GM18508 (cell line): Measurements from ENCODE around the gene SUMO2.
"Not testable (repeated sequence)": the region's sequence is repeated elsewhere in the genome, so short reads cannot be mapped to it uniquely, and the experiment has no call there.

Source experiments
- ATAC-seq: cut with Tn5 transposase; IDR thresholded peaks from one replicate; pipeline ENCODE4 v1.9.1; 2021; ENCODE audit warnings: moderate number of reproducible peaks; ENCODE audit not compliant: insufficient read depth, unreplicated experiment

The SUMO2 gene

DNA sequence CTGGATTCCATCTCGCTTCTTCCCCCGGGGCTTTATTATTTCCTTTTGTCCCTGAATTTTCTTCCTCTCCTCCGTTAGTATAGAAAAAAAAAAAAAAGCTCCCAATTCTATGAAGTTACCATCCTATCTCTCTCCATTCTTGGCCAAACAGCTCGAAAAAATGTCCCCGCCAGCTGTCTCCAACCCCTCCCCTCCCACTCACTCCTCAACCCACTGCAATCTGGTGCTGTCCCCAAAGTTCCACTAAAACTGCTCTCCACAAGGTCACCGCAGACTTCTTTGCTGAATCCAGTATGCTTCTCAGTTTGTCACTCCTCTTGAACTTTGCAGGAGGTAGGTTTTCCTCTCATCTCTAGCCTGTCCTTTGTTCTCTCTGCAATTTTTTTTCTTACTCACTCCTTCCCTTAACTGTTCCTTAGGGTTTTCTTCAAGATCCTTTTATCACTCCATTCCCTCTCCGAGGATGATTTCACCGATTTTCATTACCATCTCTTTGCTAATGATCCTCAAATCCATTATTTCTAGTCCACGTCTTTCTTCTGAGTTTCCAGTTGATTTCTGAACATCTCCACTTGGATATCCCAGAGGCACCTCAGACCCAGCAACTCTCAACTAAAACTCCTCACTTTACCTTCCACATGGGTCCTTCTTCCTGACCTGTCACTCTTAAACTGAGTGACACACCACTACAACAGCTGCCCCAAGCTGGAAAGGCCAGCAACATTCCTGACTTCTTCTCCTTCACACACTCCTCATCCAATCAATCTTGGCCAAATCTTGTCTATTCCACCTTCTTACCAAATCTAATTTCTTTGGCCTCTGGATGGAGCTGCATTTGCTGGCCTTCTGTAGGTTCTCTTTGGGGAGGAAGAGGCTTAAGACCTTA lies 1.5 kb upstream of the SUMO2 start:
- ATAC-seq: no peak

DNA sequence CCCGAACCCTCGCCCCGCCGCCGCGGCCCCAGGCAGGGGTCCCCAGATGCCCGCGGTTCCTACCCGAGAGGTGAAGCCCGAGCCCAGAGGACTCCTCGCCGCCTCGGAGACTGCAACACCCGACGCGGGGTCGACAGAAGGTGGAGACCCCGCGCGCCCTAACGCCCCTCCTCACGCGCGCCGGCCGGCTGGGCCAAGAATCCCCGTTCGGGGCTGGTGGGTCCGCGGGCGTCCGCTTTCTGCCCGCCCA lies 515 bp downstream of the SUMO2 start:
- no peak for ATAC-seq

DNA sequence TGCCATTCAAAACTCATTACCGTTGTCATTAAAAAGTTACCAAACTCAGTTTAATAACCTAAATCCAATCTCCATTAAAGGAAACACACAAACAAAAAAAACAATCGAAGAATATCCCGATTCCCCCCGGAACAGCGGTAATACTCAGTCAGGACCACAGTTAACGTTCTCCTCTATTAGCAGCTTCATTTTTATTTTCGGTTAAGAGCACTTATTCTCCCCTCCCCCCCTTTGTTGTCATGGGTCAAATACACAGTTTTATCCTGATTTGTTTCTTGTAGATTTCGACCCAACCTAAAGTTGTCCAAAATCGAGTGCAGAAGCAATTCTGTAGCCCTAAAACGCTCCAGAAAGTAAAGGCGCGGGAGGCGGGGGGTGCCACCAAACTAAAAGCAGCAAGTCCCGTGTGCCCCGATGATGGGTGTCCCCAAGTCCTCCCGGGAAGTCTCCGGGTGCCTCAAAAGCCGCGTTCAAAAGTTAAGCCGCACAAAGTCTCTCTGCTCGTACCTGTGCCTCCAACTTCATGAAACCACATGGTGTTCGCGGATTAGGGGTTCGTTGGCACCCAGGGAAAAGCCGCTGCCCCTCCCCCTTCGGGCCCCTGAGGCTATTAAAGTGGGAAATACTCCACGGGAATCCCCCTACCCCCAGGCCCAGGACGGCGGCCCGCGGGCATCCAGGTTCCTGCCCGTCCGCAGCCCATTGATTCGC lies 996 bp downstream of the SUMO2 start:
- ATAC-seq: no peak

DNA sequence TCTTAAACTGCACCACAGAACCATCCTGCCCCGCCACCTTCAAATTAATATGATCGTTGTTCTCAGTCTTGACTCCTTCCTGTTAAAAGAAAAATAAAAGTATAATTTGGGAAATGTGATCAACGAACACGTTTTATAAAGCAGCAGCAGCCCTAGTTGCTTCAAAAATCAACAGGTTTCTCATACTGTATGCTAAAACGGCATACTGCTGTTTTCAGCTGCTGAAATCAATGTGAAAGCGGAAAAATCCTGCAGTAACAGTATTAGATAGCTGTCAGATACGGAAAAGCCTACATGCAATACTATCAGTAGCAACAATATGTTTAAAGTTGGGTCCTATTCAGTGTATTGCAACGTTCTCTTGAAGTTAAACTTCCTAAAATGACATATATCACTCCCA lies 1.6 kb downstream of the SUMO2 start:
- no peak for ATAC-seq

DNA sequence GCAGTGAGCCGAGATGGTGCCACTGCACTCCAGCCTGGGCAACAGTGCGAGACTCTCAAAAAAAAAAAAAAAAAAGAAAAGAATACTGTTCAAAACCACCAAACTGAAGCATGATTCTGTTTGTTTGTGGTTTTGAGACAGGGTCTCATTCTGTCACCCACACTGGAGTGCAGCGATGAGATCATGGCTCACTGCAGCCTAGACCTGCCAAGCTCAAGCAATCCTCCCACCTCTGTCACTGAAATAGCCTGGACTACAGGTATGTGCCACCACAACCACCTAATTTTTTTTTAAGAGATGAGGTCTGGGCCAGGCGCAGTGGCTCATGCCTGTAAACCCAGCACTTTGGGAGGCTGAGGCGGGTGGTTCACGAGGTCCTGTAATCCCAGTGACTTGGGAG lies 4.3 kb downstream of the SUMO2 start:
- ATAC-seq: no peak

DNA sequence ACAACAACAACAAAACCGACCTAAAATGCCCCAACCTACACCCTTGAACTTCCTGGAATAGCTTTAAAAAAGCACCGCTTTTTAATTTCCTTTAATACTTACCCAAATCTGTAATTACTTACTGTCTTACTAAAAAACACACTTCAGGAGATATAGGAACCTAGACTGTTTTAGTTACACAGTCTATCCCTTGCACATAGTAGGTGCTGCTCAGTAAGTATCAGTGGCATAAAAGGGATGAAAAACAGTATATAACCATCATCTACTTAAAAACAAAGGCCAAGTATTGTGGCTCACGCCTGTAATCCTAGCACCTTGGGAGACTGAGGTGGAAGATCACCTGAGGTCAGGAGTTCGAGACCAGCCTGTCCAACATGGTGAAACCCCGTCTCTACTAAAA lies 6.1 kb downstream of the SUMO2 start:
- ATAC-seq: no peak

DNA sequence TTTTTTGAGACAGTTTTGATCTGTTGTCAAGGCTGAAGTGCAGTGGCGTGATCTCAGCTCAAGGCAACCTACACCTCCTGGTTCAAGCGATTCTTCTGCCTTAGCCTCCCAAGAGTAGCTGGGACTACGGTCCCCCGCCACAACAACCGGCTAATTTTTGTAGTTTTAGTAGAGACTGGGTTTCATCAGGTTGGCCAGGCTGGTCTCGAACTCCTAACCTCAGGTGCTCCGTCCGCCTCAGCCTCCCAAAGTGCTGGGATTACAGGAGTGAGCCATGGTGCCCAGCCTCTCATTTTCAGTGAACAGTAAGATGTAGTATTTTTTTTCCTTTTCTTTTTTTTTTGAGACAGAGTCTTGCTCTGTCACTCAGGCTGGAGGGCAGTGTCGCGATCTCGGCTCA lies 7.8 kb downstream of the SUMO2 start:
- ATAC-seq: no peak

DNA sequence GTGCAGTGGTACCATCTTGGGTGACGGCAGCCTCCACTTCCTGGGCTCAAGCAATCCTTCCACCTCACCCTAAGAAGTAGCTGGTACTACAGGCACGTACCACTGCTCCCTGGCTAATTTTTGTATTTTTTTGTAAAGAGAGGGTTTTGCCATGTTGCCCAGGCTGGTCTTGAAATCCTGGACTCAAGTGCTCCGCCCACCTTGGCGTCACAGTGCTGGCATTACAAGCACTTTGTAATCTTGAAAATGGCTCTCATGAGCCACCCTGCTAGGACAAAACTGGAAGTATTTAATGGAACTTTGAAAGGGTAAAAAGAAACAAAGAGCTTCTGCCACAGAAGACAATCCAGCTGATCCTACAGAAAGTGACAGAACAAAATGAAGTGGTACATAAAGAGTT lies 9.2 kb downstream of the SUMO2 start:
- ATAC-seq: no peak

DNA sequence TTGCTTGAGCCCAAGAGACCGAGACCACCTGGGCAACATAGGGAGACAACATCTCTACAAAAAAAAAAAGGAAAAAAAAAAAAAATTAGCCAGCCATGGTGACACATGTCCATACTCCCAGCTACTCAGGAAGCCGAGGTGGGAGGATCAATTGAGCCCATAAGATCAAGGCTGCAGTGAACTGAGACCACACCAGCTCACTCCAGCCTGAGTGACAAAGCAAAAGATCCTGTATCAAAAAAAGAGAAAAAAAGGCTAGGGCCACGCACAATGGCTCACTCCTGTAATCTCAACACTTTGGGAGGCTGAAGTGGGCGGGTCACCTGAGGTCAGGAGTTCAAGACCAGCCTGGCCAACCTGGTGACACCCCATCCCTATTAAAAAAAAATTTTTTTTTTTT lies 13.8 kb downstream of the SUMO2 start:
- ATAC-seq: no peak

DNA sequence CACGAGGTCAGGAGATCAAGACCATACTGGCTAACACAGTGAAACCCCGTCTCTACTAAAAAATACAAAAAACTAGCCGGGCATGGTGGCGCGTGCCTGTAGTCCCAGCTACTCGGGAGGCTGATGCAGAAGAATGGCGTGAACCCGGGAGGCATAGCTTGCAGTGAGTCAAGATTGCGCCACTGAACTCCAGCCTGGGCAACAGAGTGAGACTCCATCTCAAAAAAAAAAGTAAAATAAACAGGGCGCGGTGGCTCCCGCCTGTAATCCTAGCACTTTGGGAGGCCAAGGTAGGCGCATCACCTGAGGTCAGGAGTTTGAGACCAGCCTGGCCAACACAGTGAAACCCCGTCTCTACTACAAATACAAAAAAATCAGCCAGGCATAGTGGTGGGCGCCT lies 18.2 kb downstream of the SUMO2 start:
- ATAC-seq: not testable (repeated sequence)

DNA sequence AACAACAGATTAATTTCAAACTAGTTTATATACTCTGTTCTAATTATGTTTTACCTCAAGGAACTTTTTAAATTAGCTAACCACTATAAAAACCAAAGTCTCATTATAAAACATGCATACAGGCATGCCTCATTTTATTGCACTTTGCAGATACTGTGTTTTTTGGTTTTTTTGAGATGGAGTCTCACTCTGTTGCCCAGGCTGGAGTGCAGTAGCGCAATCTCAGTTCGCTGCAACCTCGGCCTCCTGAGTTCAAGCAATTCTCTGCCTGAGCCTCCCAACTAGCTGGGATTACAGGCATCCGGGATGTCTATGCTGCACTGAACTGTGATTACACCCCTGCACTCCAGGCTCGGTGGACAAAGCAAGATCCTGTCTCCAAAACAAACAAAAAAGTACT lies 19.7 kb downstream of the SUMO2 start:
- ATAC-seq: no peak

DNA sequence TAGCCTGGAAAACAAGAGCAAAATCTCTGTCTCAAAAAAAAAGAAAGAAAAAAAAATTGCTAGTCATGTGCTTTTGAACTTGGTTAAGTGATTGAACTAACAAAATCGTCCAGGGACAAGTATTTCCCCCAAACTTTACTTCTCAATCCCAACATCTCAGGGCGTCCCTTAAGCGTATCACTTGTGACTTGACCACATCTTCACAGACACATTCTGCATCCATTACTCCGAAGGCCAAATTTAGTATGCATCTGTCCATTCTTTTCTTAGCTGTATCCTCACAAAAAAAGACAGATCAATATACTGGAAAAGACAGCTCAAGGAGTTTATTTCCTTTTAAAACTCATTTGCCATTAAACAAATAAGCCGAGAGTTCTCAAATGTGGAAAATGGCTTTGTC lies 22.5 kb downstream of the SUMO2 start:
- ATAC-seq: no peak

DNA sequence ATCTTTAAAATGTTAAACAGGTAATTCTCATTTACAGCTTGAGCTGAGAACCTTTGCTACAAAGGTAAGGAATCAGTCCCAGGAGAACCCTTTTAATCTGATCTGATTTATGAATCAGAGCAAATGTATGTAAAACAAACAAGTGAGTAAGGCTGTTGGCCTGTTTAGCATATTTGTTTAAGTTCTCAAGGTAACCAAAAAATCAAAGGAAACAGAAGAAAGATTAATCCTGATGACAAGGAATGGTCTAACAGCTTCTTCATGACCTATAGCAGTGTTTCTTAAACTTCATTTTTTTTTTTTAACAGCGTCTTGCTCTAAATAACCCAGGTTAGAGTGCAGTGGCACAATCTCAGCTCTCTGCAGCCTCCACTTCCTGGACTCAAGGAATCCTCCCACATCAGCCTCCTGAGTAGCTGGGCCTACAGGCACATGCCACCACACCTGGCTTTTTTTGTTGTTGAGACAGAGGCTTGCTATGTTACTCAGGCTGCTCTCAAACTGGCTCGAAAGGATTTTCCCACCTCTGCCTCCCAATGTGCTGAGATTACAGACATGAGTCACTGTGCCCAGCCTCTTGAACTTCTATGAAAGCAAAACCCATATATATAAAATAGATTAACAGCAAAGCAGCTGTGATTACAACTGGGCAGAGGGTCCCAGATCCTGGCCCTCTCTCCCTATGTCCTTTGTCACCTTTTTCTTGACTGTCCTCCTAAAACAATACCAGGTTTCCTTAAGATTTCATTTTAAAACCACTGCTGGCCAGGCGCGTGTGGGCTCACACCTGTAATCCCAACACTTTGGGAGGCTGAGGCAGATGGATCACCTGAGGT lies 23.3 kb downstream of the SUMO2 start:
- no peak for ATAC-seq

DNA sequence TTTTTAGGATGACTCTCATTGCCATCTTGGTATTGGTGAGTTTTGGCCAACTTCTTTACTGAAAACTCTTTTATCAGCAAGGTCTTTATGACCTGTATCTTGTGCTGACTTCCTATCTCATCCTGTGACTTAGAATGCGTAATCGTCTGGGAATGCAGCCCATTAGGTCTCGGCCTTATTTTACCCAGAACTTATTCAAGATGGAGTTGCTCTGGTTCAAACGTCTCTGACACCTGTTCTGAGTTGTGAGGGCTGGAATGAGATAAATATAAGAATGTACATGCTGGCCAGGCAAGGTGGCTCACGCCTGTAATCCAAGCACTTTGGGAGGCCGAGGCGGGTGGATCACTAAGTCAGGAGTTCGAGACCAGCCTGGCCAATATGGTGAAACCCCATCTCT lies 24.3 kb downstream of the SUMO2 start:
- ATAC-seq: not testable (repeated sequence)

DNA sequence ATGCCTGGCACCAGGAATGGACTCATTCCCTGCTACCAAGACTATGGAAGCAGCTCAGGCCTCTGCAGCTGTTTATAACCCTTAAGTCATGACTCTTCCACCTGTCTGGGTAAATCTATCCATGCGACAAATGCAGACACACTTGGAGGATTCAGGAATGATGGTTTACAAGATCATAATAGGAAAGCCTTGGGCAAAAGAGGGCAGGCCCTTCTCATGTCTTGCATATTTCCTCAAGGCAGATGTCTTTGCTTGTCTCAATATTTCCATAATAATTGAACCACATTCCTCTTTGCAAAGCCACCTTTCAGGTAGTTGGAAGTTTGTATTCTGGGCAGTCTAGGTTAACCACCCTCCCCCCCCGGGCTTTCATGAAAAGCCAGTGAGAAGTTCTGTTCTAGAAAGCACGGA lies 27.6 kb downstream of the SUMO2 start:
- no peak for ATAC-seq

DNA sequence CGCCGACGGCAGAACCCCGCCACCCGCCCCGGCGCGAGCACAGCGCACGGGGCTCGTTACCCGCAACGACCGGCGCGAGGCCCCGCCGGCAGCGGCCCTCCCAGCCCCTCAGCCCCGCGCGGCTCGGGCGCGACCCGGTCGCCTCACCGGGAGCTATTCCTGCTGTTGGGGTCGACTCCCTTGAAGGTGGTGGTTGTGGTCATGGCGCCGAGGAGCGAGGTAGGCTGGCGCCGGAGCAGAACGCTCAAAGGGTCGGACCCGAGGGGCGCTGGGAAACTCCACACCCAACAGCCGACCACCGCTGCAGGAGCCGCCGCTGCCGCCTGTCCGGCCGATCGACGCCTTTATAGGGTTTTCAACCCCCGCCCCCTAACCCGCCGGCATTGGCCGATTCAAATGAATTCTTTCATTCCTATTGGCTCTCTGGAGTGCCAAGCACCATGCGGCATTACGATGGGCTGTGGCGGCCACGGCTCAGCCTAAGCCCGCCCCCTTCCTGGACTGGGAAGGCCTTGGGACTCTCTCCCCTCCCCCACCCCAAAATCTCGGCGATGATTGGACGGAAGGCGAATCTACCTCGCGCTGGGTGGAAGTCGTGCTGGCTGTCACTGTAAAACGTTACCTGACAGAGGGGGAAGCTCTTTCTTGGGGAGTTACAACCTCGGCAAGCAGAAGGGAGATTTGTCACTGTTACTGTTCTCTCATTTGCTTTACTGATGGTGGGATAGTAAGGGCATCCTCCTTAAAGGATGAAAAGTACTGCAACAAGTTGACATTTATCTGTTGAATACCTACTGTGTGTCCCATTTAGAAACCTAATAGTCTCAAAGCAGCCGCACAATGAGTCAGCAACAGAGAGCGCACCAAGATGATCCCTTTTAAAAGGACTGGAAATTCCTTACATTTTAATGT lies 28.3 kb downstream of the SUMO2 start, which contains the start of gene JPT1:
Gene JPT1 (minus strand): TSS at position 318 of the 912 bp plus-strand sequence. CDS start 115 bp downstream, at position 203.
- ATAC-seq: peak; percentile 84

DNA sequence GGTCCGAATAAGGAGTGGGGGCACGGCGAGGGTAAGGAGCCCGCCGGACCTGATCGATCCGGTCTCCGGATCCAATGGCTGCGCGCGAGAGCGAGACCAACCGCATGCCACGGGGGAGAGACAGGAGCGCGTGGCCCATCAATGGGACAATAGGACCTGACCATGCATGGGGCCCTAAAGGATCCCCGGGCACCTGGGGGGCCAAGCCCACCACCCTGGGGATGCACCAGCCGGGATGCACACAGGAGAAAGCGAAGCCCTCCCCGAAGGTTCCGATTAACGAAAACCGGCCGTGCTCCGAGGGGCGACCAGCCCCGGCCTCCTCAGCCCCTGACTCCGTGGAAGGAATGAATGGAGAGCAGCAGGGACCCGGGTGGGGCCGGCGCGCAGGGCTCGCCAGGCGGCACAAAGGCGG lies 29.0 kb downstream of the SUMO2 start:
- ATAC-seq: no peak

DNA sequence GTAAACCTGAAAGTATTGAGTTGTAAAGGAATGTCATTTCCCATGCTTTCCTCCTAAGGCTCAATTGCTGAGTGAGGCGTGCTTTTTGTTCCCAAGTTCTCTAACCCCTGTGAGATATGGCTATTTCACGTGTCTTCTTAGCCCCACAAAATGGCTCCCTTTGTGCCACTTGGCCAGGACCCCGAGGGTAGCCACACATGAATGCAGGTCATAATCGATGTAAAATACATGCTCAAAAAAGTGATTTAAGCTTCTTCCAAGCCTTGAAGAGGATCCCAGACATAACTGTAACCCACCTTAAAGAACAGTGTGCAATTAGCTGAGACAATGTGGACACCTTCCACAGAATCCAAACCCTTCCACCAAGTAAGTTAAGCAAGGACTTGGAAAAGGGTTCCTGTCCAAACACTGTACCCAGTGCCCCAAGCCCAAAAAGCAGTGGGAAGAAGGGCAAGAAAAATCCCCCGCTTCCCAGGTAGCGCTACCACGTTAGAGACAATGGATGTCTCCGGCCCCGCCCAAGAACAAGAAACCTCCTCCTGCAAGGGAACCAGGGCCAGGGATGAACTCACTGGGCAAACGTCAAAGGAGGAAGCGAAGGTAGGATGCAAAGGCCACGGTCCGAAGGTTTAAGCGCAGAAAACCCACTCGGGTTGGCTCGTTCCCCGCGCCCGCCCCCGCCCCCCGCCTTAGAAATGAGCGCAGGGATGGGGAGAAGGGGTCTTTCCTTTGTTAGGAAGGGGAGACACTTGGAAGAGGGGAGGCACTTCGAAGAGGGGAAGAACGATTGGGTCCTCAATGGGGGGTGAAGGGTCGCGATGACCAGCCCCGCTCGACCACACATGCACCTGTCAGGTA lies 29.6 kb downstream of the SUMO2 start:
- no peak for ATAC-seq

DNA sequence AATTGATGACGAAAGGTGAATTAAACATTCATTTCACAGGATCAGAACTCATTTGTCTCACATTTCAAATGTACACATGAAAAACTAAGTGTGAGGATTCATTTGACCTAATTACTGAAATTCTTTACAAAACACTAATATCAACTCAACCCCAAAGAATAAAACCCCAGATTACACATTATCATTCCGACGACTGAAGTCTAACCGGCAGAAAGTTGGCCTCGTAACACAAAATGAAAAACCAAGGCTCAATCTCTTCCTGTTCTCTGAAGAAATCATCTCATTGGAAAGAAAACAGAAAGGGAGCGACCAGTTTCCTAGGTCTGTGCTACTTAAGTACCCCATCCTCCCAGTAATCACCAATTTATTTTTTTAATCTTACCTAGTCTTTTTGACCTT lies 30.2 kb downstream of the SUMO2 start:
- no peak for ATAC-seq
